Suppressor macrophage treated with lipopolysaccharide for 4 hours (primary cell): ENCODE results near the gene TMEM106B.
A peak's percentile ranks its signal among the peaks of the same experiment; 100 is the strongest.

ENCODE experiments used
- DNase-seq: peaks from one replicate; pipeline ENCODE4 v3.0.0-alpha.2; 2020

Gene TMEM106B

GRCh38 chr7:12229046-12229445 is 18.0 kb downstream of the TMEM106B start:
- no peak for DNase-seq

- no peak for DNase-seq
These were observed 20.0 kb downstream of the TMEM106B start for GRCh38 chr7:12231097-12231496.

- DNase-seq = no peak
These were observed 22.1 kb downstream of the TMEM106B start for GRCh38 chr7:12233175-12233574.

GRCh38 chr7:12234334-12234865 is 23.3 kb downstream of the TMEM106B start:
- DNase-seq = no peak

- no peak for DNase-seq
These were observed 24.9 kb downstream of the TMEM106B start for GRCh38 chr7:12235970-12236369.

GRCh38 chr7:12237007-12237406 is 25.9 kb downstream of the TMEM106B start:
- DNase-seq = no peak

GRCh38 chr7:12239806-12240205 is 28.7 kb downstream of the TMEM106B start:
- DNase-seq = no peak

GRCh38 chr7:12244129-12244528 is 33.0 kb downstream of the TMEM106B start:
- DNase-seq = peak; percentile 19

- DNase-seq = no peak
These were observed 33.6 kb downstream of the TMEM106B start for GRCh38 chr7:12244694-12245093.

- no peak for DNase-seq
These were observed 38.6 kb downstream of the TMEM106B start for GRCh38 chr7:12249706-12250105.

- no peak for DNase-seq
These were observed 39.1 kb downstream of the TMEM106B start for GRCh38 chr7:12250232-12250631.

- DNase-seq = peak; percentile 31
These were observed 45.0 kb downstream of the TMEM106B start for GRCh38 chr7:12256090-12256489.

GRCh38 chr7:12257582-12257981 is 46.5 kb downstream of the TMEM106B start:
- DNase-seq = peak; percentile 93

- DNase-seq = no peak
These were observed 47.0 kb downstream of the TMEM106B start for GRCh38 chr7:12258074-12258473.

GRCh38 chr7:12267542-12267941 is 56.4 kb downstream of the TMEM106B start:
- no peak for DNase-seq

- DNase-seq = no peak
These were observed 58.2 kb downstream of the TMEM106B start for GRCh38 chr7:12269100-12269895.

- peak; percentile 60 for DNase-seq
These were observed 69.9 kb downstream of the TMEM106B start for GRCh38 chr7:12281038-12281437.

- DNase-seq = no peak
These were observed 76.8 kb downstream of the TMEM106B start for GRCh38 chr7:12287901-12288300.

GRCh38 chr7:12289996-12290395 is 78.9 kb downstream of the TMEM106B start:
- DNase-seq = no peak

GRCh38 chr7:12290761-12291160 is 79.7 kb downstream of the TMEM106B start:
- no peak for DNase-seq

- DNase-seq = peak; percentile 3
These were observed 80.8 kb downstream of the TMEM106B start for GRCh38 chr7:12291870-12292269.
